8988T (cell line): Measurements from ENCODE around the gene MYOM1.

Source experiments
- DNase-seq: peaks from one replicate; pipeline ENCODE4 v3.0.0; 2011

The MYOM1 gene

DNA sequence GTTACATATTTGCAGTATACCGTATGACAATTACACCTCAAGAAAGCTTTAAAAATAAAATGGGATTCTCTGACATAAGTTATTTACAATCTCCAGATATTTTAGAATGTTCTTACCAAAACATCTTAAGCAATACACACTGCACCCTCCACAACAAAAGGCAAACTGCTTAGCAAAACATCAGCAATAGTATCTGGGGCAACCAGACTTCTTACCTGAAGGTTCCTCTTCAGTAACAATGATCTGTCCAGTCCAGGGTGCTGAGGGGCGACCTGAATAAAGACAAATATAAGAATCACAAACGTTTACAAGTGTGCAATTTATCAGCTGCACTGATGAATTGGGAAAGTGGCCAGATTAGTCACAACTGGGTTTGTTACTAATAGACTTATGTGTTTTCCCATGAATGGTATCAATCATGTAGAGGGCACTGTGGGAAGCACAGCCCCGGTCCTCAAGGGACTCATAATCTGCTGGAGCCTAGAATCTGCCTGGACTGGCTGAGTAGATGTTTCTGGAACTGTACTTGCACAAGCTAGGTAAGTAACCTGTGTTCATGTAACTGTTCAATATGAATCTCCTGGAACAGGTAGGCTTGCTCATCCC lies 70.7 kb downstream of the MYOM1 start:
- no peak for DNase-seq

GRCh38 chr18:3147935-3148554 lies 71.7 kb downstream of the MYOM1 start:
- no peak for DNase-seq

DNA sequence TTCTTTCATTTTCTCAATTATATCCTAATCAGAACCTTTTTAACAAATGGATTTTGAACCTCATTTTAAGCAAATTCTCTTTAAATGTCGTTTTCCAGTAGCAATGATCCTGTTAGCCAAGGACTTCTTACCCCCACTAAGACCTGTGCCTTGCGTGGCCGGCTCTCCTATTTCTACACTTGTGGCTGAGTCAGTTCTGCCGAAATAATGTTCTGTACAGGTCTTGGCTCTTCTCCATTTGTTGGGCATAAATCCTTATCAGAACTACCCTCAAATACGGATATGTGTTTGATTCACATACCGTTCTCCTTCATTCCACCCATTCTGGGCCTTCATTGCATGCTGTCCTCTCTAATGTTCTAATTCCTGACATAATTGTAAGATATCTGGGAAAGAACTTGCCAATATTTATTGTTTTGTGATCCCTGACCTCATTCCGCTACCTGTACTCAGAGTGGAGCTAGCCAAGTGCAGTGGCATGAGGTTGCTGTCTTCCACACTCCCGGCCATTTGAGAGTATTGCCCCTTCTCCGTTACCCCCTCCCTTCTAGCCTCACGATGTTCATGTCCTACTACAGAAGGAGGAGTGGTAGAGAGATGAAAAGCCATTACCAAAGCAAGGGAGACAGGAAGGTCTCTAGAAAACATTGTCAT lies 78.7 kb downstream of the MYOM1 start:
- no peak for DNase-seq

GRCh38 chr18:3140342-3140741 lies 79.4 kb downstream of the MYOM1 start:
- DNase-seq: no peak

DNA sequence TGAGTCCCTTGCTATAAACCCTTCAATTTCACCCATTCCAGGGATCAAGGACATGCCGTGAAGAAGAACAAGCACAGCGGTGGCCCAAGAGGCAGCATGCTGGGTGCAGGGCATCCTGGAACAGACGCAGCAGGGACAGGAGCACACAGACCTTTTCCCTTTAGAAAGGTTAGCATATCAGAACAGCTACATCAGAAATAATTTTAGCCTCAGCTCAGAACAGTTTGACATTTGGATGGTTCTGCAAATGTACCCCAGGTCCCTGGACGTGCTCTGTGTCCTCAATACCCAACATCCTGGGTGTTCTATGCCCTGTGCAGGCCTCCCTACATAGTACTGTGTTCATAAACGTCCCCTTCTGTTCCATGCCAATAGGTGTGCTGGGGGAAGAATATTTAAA lies 80.4 kb downstream of the MYOM1 start:
- DNase-seq: no peak

DNA sequence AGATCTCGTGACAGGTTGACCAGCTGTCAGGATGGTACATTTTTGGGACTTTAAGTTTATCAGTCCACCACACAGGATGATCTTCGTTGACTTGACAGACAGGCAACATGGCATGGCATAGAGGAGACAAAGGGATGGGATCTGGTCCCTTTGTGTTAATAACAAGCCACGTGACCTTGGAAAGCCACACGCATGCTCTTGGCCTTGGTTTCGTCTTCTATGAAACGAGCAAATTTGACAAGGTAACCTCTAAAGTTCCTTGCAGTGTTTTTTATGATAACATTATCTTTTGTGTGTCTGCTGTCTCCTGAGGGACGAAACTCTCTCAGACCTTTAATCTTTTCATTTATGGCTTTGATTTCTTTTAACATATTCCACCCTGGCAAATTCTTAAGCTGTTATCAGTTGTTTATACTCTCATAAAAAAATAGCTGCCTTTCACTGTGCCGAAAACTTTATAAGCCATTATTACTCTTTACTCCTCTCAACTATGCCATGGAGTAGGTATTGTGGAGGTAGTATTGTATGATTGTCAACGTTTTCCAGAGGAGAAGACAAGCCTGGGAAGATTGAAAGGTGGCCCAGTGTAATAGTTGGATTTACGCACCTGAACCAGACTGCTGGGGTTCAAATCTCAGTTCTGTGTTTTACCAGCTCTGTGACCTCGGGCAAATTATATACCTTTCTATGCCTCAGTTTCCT lies 81.3 kb downstream of the MYOM1 start:
- no peak for DNase-seq

DNA sequence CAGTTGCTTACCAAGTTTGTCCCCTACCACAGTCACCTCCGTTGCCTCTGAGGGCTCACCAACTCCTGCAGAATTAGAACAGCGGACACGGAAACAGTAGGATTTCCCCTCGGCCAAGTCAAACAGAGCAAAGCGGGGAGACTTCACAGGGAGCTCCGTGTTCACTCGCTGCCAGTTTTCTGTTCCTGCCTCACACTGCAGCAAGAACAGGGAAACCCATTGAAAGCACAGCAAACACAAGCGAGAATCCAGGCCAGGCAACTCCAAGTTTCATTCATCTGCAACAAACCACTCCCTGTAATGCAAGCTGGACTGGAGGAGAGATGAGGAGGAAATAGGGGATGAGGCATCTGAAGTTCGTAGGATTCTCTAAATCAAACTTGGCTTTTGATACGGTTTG lies 84.2 kb downstream of the MYOM1 start:
- DNase-seq: no peak

DNA sequence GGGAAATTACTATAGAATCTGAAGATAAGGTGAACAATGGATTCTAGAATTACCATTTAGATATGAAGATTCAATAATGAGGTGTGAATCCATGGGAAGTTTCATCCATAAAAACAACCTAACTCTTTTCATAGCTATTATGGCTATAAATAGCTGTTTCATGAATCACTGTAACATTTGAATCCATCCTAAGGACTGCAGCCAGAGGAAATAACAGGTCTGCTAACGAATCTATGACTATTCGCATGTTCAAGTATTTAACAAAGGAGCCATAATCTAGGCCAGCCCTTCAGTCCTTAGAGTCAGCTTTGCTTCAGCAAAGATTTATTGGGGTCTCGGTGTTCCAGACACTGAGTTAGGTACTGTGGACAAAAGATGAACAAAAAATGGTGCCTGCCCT lies 87.1 kb downstream of the MYOM1 start:
- no peak for DNase-seq

DNA sequence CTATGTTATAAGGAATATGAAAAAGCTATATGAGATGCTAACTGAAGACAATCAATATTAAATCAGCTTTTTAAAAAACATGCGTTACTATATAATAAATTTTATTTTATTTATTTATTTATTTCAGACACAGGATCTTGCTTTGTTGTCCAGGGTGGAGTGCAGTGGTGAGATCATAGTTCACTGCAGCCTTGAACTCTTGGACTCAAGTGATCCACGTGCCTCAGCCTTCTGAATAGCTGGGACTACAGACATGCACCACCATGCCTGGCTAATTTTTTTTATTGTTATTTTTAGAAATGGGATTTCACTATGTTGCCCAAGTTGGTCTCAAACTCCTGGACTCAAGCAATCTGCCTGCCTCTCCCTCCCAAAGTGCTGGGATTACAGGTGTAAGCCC lies 89.4 kb downstream of the MYOM1 start:
- no peak for DNase-seq

- DNase-seq: peak; percentile 42
Measured at GRCh38 chr18:3129053-3129864, 90.5 kb downstream of the MYOM1 start.

DNA sequence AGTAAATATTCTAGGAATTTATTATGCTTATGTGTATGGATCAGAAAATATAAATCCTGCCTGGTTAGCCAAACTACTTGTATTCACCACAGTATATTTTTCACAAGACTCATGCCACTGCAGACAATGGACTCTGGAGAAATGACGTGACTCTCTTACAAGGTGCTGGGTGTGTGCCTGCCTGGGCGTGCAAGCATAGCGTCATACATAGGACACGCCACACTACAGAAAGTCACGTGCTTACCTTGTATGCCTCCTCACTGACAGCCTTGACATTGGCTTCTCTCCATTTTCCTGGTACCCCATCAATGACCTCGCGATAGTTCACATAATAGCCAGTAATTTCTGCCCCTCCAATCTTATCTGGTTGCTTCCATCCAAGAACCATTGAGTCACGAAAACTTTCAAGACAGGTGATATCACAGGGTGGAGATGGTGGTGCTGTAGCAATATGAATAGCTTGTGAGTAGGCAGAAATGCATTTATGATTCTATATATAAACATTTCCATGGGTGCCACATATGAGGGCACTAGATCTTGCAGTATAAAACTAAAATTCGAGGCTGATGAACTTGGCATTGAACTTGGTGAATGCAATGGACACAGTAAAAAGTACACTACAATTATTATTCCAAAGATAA lies 93.2 kb downstream of the MYOM1 start:
- no peak for DNase-seq

DNA sequence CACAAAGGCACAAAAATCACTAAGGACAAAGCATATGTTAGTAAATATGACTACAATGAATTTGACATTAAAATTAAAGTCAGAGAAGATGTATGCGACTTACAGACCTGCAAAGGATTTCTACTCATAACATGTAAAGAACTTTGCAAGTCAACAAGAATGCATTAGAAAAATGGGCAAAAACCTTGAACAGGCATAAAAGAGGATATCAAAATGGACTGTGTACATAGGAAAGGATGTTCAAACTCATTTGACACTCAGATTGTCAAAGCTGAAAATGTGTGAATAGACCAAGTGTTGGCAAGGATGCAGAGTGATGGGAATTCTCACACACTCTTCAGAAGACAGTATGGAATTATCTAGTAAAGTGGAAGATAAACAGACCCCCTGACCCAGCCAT lies 94.9 kb downstream of the MYOM1 start:
- no peak for DNase-seq

DNA sequence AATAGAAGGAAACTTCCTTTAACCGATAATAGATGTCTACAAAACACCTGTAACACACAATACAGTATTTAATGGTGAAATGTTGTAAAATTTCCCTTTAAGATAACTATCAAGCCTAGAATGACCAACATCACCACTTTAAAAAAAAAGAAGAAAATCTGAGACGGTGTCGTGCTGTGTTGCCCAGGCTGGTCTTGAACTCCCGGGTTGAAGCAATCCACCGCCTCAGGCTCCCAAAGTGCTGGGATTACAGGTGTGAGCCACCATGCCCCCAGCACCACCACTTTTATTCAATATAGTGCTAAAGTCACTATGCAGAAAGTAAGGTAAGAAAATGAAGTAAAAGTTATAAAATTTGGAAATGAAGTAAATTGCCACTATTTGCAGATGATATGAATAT lies 96.9 kb downstream of the MYOM1 start:
- DNase-seq: no peak

GRCh38 chr18:3121259-3121658 lies 98.5 kb downstream of the MYOM1 start:
- DNase-seq: no peak

DNA sequence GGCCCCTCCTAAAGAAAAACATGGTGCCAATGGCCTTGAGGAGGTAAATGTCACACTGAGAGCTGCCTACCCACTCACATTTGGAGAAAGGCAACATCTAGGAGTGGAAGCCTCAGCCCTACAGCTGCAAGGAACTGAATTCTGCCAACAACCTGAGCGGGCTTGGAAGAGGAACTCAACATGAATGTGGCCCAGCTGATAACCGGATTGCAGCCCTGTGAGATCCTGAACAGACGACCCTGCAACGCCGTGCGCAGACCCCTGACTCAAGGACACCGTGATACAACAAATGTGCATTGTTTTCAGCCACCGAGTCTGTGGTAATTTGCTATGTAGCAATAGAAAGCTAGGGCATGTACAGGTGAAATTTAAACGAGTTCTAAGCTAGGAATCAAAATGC lies 99.4 kb downstream of the MYOM1 start:
- no peak for DNase-seq

DNA sequence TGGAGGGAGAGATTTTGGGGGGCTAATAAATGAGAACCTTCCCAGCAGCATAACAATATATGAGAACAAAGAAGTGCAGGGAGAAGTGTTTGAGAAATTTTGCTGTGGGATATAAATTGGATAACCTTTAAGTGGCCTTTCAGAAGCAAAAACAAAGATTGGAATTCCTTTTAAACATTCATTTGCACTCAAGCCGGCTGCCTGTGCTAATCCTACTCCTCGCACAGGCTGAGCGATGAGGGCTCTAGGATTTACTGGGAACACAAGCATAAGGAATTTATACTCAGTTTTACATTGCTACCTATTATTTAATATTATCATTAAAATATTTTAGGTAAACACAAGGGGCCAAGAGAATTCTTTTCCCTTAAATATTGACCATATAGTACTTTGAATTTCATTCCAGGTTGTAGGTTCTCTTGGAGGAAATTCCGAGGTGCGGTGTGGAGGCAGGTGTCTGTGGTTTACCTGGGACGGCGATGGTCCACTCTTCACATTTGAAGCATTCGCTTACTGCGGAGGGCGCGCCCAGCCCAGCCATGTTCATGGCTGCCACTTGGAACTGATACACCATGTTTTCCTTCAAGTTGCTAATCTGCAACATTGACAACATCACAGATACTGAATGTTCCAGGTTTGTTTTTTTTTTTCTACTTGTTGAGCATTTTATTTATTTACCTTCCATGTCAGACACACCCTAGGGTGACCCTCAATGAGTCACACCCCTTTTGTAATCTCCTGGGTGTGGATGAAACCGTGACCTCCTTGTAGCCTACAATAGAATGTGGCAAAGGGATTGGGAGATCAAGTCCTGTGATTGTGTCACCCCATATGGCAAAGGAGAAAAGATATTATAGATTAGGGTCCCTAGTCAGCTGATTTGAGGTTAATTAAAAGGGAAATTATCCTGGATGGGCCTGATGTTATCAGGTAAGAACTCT lies 100.1 kb downstream of the MYOM1 start:
- no peak for DNase-seq

DNA sequence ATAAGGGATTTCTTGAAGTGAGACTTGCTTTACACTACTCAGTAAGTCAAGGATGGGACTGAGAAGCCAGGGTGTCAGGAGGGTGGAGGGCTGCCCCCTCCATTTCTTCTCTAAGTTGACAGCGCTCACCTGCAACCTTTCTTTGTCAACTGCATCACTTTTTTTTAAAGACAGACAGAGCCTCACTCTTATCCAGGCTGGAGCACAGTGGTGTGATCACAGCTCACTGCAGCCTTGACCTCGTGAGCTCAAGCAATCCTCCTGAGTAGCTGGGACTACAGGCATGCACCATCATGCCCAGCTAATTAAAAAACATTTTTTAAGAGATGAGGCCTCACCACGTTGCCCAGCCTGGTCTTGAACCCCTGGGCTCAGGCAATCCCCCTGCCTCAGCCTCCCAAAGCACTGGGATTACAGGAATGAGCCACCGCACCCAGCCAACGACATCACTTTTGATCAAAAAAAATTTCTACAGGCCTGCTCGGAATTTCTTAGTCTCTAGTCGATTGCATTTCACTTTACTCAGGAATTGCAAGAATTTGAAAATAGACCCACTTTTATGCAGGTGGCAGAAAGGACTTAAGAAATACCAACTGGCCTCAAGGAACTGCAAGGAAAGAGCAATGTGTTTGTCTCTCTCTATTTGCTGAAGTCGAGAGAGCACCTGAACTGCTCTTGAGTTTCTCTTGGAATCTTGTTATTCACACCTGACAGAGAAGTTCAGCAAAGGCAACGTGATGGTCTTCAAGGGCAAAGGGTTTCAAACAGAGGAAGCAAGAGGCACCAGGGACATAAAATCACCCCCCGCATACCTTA lies 101.4 kb downstream of the MYOM1 start:
- no peak for DNase-seq

- DNase-seq: no peak
Measured at GRCh38 chr18:3117493-3118192, 102.1 kb downstream of the MYOM1 start.

DNA sequence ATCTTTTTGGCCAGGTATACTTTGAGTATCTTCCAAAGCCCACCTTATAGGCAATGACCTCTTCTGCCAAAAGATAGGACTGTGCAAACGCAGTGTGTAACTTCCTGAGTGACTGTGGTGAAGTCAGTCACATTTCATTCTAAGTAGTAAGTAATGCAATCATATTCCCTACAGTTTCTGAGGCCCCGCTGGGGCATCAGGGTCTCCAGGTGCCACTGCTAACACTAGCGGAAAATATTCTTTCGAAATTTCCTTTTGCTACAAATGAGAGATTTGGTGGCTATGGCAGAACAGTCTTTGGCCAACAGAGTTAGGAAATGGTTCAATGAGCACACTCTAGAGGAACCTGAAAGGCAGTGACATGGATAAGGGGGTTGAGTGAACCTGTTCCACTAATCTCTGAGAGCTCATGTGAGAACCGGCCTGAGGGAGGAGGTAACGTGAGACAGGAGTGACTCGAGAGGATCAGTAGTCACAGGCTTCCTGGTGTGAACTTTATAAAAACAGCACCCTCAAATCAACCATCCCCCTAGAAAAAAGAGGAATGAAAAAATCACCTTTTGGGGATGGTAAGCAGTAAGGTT lies 104.2 kb downstream of the MYOM1 start:
- no peak for DNase-seq

DNA sequence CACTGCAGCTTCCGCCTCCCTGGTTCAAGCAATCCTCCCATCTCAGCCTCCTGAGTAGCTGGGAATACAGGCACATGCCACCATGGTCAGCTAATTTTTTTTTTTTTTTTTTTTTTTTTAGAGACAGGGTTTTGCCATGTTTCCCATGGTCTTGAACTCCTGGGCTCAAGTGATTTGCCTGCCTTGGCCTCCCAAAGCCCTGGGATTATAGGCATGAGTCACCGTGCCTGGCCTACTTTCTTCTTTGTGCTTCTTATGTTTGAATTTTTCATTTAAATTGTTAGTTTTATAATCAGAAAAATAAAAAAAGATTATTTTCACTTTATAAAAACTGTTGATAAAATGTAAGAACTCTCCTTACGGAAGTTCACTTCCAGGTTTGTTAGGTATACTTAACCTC lies 105.3 kb downstream of the MYOM1 start:
- DNase-seq: no peak
